ENCODE data around the gene DNAH10.
"Not testable (repeated sequence)": the region's sequence is repeated elsewhere in the genome, so short reads cannot be mapped to it uniquely, and the experiment has no call there.

Gene DNAH10

DNA sequence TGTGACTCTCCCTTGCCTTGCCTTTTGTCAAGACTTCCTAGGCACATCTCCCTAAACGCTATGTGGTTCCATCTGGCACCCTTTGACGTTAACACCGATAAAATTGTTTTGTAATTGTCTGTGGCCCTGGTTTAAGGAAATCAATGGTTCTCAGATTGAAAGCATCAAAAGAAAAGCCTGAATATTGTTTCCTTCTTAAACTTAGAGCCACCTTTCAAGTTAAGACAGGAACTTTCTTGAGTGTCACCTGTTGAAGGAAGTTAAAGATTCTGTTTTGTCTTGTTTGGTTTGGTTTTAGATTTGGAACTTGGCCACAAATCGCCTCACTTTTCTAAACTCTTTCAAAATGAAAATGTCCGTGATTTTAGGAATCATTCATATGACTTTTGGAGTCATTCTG lies 14.8 kb upstream of the DNAH10 start:
- DNase-seq = no peak

DNA sequence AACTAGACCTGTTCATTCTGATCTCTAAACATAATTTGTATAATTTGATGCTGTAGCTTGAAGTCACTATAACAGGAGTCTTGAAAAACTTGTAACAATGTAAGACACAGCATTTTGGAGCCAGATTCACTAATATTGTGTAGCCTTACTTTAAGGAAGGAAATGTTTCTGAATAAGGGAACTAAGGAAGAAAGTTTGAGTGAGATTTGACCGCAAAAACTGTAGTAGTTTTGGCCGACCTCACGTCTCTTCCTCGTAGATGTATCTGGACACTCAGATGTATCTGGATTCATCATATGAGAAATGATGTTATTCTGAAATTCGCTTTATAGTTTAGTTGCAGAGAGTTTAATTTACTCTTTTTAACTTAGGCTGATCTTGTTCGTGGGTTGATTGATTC lies 13.9 kb upstream of the DNAH10 start:
- DNase-seq = no peak

DNA sequence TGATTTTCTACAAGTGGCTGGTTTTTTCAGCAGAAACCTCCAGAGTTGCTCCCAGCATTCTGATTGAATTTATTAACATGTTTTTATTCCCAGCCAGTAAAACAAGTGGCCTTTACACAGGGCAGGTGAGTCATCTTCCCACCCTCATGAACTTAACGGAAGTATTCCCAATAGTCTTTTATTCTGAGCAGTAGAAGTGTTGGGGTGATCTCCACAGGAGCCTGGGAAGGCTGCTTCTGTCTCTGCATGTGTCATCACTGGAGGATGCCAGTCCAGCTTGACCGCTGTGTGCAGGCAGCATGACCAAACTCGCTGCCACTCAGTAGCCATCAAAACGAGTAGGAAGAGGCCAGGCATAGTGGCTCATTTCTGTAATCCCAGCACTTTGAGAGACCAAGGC lies 13.4 kb upstream of the DNAH10 start:
- no peak for DNase-seq

DNA sequence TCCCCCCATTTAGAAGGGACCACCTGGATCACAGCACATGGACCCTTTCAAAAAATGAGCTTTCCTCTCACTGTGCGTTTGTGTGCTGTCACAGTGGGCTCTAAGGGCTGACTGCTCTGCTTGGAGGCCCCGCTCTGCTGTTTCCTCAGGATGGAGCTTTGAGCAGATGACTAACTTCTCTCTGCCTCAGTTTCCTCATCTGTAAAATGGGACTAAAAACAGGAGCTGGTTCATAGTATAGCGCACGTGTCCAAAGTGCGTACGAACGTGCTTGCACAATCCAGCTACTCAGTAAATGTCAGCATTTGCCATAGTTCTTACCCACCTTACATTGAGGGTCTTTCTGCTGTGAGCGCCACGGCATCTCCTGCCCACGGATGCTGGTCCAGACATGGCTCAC lies 12.7 kb upstream of the DNAH10 start:
- DNase-seq = no peak

DNA sequence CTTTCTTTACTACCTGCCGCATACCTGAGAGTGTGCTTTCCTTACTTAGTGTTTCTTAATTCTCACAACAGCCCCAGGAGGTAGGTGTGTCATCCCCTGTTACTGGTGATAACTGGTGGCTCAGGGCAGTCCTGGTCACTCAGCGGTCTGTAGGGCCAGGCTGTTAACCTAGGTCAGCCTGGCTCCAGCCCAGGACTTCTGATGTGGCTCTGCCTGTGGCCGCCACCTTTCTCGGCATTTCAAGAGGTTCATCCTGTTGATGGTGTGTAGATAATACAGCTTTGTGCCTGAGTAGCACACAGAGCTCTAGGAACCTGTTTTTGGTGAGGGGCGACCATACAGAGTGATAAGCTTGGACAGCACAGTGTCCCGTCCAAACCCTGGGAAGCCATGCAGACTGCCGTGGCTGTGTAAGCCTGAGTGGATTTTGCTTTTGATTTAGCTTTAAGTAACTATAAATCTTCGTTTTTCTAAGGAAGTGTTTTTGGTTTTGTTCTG lies 11.9 kb upstream of the DNAH10 start:
- no peak for DNase-seq

DNA sequence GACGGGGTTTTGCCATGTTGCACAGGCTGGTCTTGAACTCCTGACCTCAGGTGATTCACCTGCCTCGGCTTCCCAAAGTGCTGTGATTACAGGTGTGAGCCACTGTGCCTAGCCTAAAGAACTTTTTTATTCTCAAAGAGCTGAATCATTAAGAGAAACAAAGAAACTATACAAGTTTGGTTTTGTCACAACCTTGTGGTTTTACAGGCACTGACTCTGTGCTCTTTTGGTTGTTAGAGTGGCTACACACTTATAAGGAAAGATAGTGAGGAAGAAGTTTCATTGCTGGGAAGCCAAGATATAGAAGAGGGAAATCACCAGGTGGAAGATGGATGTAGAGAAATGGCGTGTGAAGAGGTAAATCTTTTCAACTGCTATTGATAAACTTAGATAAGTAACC lies 10.1 kb upstream of the DNAH10 start:
- DNase-seq = no peak

DNA sequence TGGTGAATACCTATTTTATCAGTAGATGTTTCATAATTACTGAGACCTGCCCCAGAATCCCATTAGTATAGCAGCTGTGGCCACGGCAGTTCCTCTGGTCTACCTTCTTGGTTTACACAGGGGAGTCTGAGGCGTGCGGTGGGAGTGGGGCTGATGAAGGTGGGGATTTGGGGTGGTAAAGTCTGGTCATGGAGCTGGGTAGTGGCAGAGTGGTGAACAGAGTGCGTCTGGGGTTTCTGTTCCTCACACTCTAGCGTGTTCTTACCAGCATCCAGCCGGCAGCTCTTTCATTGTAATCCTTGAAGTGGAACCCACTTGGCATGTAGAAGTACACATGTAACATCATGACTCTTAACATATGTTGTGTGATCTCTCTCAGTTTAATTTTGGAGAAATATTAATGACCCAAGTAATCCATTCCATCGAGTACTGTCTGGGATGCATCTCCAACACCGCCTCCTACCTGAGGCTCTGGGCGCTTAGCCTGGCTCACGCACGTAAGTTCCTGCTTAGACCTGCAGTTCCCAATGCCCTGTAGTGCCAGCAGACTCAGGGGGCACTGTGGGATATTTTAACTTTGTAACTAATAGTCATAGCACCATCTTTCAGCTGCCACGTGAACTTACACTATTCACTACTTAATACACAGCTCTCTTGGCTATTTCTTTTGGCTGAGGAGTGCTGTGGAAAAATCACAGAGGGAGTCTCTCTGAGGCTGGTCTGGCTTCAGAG lies 7.9 kb upstream of the DNAH10 start:
- no peak for DNase-seq

DNA sequence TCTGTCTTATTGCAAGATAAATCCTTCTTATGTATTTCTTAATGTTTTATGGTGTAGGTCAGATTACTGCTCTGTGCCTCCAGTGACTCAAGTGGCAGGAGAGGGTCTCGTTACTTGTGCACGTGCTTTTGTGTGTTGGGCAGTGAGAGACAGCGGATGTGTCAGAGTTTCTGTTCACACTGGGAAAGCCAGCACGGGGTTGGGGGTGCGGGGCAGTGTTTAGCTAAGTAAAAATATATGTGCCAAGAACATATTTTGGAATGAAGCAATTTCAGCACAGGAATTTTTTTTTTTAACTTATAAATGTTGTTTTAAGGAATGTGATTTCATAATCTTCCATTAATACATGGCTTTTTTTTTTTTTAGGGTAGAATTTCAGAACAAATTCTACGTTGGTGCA lies 4.5 kb upstream of the DNAH10 start:
- no peak for DNase-seq

DNA sequence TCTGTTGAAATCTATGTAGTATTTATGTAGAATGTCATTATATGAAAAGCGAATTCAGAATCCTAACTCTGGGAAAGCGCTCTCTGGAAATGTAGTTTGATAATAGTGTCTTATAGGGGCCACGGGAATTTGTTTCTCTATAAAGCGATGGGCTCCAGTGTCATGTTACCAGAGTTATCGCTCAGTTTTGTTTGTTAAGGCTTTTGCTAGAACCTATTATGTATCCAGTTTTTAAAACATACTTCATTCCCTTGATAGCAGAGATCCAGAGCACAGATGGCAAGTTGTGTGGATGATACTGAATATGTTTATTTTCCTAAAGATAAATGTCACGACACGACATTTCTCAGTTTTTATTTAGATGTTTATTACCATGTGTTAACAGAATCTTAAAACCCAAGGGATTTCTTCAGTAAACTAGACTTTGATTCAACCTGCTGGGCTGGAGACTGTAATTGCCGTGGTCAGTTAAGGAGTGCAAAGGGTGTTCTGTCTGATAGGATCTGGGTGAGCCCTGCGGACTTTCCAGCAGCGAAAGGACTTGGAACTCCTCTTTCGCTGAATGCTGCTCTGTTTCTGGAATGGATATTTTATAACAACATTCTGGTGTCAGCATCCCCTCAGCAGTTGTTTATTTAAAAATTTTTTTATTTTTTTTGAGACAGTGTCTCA lies 1.7 kb upstream of the DNAH10 start:
- DNase-seq = no peak

DNA sequence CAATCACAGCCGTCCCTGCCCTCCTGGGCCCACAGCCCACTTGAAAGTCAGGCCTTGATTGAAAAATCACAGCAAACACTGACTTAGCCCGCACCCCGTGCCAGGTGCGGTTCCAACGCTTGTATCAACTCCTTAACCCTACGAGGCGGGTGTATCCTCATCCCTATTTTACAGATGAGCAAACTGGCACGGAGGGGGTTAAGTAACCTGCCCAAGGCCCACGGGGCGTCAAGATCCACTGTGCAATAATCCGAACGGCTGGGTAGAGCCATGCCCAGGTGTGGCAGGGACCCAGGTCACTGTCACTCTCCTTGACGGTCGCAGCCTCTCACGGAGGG lies 583 bp downstream of the DNAH10 start:
- DNase-seq = no peak

DNA sequence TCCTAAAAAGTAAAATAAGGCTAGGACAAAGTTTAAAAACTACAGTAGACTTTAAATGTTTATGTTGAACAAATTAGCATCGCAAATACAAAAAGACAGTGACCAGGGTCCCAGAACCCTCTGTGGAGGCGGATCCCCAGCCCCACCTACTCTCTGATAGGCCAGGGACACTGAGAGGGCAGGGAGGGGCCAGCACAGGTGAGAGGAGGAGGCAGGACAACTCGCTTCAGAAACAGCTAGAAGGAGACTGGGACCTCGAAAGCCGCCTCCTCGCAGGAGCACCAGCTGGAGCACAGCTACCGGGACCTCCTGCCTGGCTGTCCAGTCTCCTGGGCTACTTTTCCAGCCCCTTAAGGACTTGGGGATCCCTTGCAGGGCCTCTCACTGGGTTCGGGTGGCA lies 992 bp downstream of the DNAH10 start:
- no peak for DNase-seq

DNA sequence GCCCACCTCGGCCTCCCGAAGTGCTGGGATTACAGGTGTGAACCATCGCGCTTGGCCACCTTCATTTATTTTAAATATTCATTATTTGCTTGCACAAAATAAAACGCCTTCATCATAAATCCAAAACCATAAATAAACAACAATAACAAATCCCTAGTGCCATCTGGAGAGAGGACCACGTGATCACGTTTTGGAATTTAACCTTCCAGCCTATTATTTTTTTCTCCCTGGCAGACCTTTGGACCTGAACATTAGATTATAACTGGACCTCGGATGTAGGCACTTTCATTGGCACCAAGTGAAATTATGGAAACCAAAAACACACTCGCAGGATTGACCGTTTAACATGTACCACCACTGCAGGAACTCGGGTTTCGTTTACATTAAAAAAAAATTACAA lies 2.0 kb downstream of the DNAH10 start:
- DNase-seq = no peak

DNA sequence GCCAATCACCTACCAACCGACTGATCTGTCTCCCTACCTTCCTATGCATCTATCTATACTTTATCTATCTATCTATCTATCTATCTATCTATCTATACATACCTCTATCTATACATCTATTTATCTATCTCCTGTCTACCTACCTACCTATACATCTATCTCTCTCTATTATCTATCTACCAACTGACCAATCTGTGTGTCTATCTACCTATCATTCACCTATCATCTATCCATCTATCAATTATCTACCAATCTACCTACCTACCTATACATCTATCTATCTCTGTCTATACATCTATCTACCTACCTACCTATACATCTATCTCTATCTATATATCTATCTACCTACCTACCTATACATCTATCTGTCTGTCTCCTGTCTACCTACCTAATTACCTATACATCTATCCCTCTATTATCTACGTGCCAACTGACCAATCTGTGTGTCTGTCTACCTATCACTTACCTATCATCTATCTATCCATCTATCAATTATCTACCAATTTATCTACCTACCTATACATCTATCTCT lies 3.5 kb downstream of the DNAH10 start:
- no peak for DNase-seq

DNA sequence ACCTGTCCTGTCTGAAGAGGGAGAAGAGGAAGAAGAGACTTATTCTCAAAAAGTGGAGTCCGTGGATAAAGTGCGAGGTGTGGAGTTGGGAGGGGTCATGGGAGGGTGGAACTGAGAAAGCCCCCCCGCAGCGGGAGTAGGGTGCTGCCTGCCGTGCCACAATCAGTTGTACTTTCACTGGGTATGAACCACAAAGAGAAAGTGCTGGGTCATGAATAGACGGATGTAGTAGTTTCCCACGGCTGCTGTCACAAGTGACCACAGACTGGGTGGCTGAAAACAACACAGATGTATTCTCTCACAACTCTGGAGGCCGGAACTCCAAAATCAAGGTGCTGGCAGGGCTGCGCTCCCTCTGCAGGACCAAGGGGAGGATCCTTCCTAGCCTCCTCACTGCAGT lies 5.5 kb downstream of the DNAH10 start:
- no peak for DNase-seq

DNA sequence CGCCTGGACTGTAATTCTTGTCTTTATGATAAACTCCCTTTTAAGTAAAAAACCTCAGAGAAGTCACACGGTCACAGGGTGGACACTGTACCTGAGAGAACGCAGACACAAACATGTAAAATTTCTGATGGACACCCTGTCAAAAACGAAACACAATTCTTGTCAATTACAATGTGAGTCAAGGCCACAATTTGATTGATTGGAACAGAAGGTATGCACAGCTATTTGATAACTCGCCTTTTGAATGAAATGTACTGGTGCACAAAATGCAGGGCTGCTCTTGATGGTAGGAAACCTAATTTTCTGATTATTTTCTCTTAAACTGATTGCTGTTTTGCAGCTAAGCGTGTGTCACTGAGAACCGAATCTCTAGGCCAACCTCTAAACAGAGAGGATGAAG lies 9.2 kb downstream of the DNAH10 start:
- no peak for DNase-seq

DNA sequence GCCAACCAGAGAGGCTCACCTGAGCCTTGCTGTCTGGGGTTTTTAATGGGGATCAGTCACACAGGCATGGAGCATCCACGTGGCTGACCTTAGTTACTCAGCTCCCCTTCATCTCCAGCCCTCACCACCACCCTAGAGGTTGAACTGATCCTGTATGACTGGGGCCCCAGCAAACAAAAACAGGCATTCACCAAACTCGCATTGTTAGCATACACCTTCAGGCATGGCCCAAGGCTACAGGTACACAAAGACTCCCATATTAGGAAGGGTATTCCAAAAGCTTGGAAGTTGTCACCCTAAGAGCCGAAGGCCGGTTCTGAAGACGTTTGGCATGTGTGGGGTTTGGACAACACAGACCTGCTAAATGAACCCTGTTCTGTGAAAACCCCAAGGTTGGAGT lies 10.0 kb downstream of the DNAH10 start:
- no peak for DNase-seq

DNA sequence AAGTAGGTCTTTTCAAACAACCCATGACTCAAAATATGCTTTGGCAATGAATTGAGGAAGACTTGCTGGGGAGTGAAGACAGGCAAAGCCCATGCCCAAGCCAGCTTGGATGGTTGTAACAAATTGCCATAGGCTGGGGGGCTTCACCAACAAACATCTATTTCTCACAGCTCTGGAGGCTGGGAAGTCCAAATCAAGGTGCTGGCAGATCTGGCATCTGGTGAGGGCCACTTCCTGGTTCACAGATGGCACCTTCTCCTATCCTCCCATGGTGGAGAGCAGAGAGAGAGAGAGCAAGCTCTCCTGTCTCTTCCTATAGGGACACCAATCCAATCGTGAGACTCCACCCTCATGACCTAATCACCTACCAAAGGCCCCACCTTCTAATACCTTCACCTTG lies 11.3 kb downstream of the DNAH10 start:
- no peak for DNase-seq

DNA sequence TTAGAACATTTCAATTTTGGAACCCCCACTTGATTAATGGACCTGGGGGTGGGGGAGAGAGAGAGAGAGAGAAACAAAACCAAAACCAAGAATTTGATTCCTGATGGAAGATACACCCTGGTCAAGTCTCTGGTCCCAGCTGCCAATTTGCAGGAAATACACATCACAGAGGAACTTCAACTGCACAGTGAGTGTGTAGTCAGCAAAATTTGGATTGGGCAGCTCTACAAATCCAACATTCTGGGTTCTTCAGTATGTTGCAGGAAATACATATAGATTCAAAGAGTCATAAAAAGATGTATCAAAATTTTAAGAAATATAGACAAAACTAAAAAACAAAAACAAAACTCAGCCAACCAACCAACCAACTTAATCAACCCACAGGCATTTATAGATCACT lies 17.4 kb downstream of the DNAH10 start:
- no peak for DNase-seq

DNA sequence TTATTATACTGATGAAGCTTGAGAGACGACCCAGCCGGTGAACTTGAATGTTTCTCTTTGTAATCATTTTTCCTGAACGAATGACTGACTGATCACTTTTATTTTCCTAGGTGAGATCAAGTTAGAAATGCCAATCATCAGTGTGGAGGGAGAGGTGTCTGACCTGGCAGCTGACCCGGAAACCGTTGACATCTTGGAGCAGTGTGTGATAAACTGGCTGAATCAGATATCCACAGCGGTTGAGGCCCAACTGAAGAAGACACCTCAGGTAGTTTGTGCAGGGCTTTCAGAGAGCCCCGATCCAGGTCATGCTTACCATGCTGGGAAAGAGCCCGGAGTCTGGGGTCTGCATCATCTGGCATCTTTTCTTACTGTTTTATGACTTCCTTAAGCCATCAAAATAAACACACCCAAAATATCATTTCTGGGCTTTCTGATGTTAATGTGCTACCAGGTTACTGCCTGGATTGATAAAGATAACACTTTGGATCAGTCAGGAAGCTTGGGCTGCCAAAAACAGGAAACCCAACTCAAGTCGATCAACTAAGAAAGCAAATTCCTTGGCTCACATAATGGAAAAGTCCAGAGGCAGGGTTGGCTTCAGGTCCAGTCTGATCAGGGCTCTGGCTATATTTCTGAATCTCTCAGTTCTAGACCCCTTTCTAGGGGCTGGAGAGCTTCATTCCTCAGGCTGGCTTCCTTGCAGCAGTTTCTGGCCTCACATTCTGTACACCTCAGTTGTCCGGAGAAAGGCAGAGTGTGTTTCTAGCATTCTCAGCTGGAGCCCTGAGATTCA lies 21.1 kb downstream of the DNAH10 start:
- DNase-seq = no peak

DNA sequence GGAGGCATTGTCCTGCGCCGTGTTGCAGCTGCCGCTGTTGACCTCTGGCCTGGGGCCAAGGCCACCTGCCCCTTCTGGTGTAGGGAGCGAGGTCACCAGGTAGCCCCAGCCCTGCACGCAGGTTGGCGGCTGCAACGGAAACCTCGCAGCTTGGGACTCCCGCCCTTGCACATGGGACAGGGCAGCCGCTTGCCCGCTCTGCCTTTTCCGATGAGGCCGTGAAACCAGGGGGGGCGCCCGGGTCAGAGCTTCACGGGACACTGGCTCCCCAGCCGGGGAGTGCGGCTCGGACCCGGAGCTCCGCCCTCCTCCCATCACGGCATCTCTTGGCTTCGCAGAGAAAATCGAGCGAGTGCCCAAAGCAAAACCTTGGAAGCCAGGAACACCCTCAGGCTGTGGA lies 25.4 kb downstream of the DNAH10 start:
- DNase-seq = no peak

DNA sequence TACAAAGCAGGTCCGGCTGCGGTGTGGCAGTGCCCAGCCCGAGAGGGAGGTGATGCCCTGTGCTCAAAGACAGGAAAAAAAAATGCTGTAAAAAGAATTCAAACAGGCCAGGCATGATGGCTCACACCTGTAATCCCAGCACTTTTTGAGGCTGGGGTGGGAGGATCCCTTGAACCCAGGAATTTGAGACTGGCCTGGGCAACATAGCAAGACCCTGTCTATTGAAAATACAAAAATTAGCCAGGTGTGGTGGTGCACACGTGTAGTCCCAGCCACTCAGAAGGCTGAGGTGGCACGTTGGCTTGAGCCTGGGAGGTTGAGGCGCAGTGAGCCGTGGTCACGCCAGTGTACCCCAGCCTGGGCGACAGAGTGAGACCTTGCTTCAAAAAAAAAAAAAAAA lies 26.4 kb downstream of the DNAH10 start:
- DNase-seq = no peak

DNA sequence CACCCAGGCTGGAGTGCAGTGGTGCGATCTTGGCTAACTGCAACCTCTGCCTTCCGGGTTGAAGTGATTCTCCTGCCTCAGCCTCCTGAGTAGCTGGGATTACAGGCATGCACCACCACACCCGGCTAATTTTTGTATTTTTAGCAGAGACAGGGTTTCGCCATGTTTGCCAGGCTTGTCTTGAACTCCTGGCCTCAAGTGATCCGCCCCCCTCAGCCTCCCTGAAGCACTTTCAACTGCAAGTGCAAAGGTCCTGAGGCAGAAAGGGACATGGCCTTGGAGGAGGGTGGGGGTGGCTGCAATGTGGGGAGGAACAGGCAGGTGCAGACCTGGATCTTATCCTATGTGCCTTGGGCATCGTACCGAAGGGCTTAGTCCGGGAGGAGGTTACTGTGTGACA lies 27.3 kb downstream of the DNAH10 start:
- not testable (repeated sequence) for DNase-seq

DNA sequence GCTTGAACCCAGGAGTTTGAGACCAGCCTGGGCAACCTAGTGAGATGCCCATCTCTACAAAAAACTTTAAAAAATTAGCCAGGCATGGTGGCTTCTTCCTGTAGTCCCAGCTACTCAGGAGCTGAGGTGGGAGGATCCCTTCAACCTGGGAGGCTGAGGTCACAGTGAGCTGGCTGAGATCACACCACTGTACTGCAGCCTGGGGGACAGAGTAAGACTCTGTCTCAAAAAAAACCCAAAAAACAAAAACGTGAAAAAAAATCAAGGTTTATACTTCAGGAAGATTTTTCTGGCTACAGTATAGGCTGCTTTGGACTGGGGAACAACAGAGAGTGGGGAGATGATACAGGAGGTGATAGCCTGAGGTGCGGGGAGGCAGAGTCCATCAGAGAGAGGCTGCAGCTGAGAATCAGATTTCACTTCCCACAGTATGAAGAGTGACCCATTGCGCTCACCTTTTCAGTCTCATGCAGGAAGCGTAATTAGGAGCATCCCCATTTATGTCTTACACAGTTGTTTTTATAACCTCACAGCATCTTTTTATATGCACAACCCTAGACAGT lies 28.9 kb downstream of the DNAH10 start:
- DNase-seq = no peak

DNA sequence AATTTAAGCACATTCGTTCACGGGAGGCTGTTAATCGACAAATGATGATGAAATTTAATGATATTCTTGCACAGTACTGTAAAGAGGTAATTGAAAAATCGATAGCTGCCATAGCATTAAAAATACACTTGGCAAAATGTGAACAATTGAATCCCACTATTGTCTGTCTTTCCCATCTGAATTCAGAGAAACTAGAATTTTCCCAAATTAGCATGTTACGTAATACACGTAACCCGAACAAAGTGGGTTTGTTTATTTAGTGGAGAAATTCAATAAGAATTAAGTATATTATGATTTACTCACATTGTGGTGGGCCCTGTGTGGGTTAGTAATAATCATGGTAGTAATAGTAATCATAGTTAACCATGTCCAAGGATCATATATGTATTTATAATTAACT lies 31.9 kb downstream of the DNAH10 start:
- DNase-seq = no peak

Measured in NCI-H526 treated with DMSO at 0.1 percent for 48 hours (cell line).